GM21717 (cell line): ENCODE measurements around the gene CARMIL1.

Experiments
- ATAC-seq: cut with Tn5 transposase; IDR thresholded peaks from one replicate; pipeline ENCODE4 v1.9.1; 2021; ENCODE audit warnings: mild to moderate bottlenecking, moderate library complexity; ENCODE audit not compliant: unreplicated experiment

The CARMIL1 gene

DNA sequence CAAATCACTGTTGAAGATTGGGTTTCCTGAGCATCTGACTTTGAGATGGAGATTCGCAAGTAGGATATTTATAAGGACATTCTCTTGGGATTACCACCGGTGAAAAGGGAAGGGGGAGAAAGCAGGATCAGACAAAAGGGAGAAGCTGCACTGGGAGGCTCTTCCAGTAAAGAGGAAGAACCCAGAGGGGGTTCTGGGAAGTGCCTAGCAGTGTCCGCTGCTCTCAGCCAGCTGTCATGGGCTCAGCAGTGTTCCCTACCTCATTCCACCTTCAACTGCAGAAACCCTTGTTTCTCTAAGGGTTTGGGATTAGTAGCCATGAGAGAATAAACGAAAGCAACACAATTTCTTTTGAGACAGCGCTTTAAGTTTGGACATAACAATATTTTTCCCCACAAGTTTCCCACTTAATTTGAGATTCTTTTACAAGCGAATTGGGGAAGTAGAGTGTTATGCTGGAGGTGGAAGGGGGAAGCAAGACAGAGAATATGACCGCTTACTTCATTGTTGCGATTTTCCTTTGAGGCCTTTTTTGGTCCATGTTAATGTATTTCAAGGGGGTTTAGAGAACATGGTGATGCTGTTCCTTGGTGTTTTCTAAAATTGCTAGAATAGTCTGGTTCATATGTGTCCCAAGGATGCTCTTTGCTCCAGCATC, 218.3 kb downstream of the CARMIL1 start:
- no peak for ATAC-seq

DNA sequence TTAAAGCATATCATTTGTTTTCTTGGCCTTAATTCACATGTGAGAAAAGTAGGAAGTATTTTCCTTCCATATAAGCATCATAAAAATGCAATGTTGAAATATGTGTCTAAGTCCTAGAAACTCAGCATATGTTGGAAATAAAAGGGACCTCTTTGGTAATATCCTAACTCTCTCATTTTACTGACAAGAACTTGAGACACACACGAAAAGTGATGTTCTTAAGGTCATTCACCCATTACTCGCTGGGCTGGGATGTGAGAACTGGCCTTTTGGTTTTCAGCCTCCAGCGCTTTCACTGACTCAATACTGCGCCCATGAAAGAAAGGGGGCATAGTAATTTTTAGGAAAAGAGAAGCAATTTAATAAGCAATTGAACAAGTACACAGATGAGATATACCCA, 219.3 kb downstream of the CARMIL1 start:
- ATAC-seq, result no peak

DNA sequence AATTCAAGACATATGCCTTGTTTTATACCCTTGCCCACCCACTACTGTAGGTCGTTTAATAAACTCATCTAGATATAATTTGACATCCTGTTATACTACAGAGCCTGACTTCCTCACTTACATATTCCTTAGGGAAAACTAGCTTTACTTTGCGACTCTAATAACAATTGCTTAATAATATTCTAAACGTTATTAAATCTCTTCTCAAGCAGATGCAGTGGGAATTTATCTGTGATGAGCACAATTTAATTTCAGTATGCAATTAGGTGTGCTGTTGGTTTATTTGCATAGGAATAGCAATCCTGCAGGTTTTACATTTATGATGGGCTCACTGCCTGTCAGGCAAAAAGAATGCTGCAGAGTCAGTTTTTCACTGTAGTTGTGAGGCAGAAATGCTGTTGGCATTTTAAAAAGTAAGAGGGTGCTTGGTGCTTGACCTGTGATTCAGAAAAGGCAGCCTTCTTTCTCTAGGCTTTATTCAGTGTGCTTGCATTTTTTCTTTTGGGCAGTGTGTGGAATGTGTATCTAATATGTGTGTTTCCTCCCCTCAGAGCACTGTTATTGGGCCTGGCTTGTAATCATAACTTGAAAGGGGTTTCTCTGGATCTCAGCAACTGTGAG, 220.6 kb downstream of the CARMIL1 start:
- ATAC-seq, result no peak

DNA sequence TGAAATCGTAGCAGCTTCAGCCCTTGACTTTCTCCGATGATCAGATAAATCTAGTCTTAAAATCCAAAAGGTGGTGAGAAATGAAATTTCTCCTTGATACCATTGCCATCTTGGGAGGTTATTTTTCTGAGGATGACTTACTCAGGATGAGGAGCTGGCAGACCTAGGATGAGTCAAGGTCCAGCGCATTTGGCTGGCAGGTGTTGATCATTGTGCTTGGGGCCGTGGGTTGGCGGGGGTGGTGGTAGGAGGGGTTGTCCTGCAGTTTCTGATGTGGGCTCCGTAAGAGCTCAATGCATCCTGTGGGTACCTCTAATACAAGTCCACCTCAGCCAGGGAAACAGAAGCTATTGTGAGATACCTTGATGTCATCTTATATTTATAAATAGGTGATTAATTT, 224.5 kb downstream of the CARMIL1 start:
- ATAC-seq, result no peak

DNA sequence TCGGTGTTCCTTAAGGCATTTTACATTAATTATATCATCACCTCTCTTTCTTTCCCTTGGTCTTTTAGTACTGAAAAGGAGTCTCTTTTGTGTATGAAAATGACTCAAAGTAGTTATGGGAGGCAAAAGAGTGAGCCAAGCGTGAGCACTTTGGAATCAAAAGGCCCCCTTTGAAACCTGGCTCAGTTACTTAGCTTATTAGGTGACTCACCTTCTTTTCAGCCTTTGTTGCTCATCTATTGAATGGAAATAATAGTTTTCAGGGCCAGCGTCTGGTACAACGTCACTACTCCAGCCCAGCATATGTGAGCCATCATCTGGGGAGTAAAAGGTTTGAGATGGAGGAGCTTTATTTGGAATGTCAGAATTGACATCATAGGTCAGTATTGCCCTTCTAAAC, 225.5 kb downstream of the CARMIL1 start:
- no peak for ATAC-seq

DNA sequence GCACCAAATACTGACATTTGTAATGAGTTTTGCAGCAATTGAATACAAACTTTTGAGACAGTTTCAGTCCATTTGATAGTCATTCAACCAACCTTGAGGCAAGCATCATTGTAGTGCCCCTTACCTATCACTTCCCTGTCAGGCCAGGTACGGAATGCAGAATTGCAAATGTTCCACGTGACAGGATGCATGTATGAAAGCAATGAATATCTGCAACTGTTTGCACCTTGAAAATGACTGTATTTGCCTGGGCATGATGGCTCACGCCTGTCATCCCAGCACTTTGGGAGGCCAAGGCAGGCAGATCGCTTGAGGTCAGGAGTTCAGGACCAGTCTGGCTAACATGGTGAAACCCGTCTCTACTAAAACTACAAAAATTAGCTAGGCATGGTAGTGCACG, 226.8 kb downstream of the CARMIL1 start:
- ATAC-seq, result no peak

DNA sequence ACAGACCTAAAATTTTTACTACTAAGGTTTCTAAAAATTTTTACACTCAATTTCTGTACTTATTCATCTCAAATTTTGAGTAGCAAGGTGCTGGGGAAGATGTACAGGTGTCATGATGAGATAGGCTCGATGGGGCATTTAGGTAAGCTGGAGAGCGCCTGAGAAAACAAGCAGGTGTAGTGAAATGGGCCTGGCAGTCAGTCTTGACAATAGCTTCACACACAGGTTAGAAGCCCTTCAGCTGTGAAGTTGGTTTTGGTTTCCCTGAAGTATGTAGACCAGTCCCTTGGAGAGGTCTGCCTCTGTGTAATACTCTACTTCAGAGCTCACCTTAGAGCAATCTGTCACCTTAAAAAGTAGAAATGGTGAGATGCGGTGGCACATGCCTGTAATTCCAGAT, 228.9 kb downstream of the CARMIL1 start:
- no peak for ATAC-seq

DNA sequence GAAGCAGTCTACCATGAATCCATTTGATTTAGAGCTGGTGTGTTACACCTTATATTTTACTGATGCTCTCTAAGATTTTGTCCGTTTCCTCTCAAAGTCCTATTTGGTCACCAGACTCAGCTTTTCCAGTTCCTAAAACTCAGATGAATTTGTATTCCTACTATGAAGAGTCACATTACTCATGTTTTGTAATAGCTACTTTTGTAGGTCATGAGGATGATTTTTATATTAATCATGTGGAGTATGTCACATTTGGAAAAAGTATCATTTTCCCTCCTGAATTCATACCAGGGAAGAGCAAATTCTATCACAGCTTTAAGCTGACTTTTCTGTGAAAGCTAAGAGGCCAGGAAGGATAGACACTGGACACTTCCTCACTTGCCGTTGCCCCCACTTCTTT, 232.2 kb downstream of the CARMIL1 start:
- no peak for ATAC-seq

DNA sequence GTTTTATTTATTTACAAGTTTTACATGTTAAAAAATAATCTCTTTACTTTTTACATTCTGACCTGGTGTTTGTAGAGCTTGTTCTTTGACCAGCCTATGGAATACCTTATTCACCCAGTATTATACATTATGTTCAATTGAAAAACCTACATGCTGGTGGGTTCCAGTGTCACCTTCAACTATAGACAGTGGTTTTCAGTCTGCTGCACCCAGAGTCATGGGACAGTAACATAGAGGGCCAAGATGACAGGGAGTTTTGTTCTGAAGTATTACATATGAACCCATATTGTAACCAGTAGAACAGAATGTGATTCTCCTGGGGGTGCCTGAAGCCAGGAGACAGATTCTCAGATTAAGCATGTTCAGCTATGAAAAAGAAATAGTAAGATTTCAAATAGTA, 233.4 kb downstream of the CARMIL1 start:
- ATAC-seq, result no peak

DNA sequence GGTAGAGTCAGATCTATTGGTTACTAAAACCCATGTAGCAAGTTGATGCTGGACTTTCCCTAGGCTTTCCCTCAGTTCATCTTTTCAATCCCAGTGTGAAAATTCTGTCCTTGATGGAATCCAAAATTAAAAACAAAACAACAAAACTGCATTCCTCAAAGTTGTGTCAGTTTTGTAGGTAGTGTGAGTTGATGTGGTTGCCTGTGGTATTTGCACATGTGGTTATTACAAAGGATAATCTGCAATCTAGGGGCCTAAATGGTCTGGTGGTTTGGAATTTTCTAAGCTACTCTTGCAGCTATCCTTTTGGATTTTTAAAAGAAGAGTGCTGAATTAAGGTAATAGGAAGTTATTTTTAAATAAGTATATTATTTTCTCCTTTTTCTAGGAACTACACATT, 240.7 kb downstream of the CARMIL1 start:
- ATAC-seq, result no peak

DNA sequence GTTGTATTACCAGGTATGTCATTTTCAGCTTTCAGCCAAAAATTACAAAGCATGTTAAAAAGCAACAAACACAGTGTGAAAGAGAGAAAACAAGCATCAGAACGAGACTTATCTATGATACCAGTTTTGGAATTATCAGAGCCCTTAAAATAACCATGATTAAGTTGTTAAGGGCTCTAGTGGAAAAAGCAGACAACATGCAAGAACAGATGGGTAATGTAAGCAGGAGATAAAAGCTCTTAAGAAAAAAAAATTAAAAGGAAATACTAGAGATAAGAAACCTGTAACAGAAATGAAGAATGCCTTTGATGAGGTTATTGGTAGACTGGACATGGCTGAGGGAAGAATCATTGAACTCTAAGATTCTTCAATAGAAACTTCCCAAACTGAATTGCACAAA, 245.4 kb downstream of the CARMIL1 start:
- ATAC-seq, result no peak

DNA sequence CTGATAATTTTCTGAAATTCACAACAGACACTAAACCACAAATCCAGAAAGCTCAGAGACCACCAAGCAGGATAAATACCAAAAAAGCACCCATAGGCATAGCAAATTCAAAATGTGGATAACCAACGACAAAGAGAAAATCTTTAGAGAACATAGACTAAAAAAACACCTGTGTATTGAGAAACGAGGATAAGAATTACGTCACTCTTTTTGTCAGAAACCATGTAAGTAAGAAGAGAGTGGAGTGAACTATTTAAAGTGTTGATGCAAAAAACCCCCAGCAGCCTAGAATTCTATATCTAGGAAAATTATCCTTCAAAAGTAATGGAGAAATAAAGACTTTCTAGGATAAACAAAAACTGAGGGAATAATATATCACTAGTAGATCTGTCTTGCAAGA, 245.9 kb downstream of the CARMIL1 start:
- no peak for ATAC-seq

DNA sequence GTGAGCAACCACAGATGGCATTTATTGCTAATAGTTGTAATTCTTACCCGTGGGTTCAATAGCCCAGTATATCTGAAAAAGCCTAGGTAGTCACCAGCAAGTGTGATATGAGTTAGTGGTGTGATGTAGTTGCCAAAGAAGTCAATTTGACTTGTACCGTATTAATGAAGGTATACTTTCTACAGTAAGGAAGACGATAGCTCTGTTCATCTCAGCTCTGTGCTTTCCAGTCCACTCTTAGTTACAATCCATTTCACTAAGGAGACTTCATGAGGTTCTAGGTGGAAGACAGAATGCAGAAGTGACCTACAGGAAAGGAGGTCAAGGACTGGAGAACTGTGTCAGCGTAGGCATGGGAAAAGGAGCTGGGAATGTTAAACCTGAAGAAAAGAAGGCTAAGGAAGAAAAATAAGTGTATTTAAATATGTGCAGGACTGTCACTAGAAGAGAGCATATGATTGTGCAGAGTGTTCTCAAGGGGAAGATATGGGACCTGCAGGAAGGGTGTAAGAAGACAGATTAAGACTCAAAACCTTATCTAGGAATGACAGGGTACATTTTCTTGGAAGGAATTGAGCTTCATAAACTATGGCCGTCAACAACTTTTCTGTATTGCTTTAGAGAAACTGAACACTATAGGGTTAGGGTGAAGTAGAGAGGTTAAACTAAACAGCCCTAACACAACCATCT, 255.9 kb downstream of the CARMIL1 start:
- ATAC-seq, result no peak

DNA sequence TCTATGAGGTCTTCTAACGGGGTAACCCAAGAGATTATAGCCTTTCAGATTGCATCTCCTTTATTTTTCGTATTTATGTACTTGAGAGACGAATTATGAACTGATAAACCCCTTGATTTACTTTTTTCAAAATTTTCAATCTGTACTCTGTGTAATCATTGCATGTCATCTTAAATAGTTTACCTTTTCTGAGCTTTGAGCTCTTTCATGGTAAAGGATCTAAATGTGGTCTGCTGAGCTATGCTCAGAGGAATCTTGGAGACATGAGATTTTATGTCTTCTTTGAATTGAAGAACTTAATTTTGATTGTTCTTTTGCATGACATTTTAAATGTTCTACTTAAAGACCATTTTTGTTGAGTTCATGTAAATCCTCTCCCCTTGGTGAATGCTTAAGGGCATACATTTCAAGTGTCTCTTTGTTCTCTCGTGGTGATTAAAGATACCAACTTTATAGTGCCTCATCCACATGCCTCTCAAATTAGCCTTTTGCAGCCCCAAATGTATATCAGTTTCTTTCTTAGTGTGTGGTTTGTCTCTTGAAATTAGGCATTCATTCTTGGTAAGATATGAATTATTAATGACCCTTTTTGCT, 256.6 kb downstream of the CARMIL1 start:
- ATAC-seq, result no peak

DNA sequence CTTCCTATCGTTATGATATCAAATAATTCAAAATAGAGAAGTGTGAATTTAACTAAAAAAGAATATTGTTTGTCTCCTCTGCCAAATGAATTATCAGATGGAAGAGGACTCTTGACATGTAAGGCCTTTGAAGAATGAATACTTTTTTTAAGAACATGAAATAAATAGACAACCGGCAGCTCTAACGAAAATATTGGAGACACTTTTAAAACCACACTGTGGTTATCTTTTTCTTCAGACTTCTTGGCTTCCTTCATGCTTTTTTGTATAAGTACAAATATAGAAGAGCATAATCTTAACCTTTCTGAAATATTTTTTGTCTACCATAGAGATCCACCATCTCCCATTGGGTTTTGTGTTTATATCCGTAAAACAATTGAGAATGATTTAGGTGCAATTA, 257.6 kb downstream of the CARMIL1 start:
- no peak for ATAC-seq

DNA sequence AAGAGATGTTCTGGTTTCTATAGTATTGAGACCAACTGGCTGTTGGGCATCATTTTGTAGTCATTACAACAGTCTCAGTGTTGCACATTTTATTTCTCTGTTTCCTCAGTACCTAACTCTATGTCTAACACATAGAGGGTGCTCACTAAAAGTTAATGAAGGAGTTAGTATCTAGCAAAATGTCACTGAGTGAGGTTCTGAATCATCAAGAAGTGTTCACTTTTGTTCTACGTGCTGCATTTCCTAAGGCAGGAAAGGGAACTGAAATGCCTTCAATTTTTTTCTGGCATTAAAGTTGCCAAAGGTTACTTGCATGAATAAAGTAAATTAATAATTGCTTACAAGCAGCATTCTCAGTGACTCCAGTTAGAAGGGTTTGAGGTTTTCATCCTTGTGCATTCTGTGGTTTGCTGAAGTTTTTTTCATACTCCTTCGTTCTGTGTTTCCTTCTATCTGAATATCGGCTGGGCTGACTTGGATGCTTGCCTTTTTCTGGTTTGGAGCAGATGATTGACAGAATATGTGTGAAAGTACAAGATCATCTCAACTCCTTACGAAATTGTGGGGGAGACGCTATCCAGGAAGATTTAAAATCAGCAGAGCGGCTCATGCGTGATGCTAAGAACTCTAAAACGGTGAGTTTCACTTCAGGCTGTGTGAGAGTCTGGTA, 258.3 kb downstream of the CARMIL1 start:
- no peak for ATAC-seq

DNA sequence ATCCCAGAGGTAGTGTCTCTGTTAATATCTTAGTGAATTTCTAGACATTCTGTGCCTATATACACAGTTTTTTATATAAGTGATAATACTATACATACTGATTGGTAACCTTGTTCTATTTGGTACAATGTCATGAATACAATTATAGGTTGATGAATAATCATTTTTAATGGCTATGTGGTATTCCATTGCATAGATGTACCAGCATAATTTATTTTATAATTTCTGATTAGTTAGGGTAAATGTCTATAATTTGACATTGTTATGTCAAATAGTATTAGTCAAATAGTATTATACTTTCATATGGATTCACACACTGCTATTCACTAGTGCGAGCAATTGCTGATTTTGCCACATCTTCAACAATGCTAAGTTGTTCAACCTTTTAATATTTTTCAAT, 262.1 kb downstream of the CARMIL1 start:
- no peak for ATAC-seq

DNA sequence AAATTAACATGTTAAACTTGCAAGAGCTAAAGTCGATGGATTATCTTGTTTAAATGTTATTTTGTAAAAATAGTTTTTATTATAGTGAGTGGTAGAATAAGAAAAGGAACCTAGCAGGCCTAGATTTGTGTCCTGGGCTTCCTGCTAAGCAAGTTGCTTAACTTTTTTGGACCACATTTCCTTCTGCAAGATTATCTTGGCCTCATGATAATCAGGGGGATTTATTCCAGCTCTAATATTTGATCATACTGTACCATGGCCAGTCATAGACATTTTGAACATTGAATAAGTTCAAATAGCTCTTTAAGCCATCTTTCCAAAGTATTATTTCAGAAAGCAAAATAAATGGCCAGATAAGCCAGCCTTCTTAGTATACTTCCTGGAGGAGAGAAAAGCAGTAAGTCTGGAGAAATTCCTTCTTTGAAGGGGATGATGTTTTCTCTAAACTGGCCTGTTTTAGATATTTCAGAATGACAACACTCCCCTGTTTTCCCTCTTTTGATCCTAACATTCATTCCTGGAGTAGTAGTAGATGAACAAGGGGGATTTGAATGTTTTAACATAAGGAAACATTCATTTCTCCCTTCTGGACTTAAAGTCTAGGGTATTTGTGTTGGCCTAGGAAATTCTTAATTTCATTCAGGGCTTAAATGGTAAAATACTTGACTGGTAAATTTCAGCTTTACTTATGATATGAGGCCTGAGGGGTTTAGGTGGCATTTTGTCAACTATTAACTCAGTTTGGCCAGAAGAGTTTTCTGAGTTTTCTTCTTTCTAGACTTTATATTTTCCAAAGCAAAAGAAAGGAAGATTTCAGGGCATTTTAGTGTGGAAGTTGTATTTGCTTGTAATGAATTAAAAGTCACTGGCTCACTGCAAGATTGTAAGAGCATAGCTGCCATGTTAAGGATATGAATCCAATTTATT, 264.1 kb downstream of the CARMIL1 start:
- no peak for ATAC-seq

DNA sequence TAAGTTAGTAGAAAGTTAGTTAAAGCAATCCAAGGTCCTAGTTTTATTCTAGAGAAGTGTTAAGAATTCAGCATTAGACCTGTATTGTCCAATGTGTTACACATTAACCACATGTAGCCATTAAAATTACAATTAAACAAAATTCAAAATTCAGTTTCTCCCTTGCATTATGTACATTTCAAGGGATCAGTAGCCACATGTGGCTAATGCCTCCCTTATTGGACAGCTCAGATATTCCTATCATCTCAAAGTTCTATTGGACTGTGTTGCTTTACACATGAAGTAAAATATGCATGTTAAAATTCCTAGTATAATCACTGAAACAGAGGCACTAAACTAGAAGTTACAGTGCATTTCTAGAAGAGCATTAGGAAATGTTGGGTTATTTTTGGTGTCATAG, 265.7 kb downstream of the CARMIL1 start:
- no peak for ATAC-seq

DNA sequence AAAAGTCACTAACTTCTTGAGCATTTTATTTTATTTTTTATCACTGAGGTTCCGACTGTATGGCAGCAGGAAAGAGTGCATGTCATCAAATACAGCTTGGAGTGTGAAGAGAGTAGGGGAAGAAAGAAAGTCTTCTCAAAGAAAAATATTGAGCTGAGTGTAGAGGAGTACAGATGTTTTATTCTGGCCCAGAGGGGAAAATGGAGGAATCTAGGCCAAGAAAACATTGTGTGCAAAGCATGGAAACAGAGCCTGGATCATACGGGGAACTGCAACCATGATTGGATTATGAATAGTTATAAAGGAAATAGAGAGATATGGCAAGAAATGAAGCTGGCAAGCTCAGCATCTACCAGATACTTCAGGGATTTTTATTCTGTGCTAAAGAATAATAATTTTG, 268.6 kb downstream of the CARMIL1 start:
- ATAC-seq, result no peak
